SU-DHL-6 (cell line): ENCODE results near the gene CPB1.

Experiments used
- H2AFZ ChIP-seq: fragments of 200-600 bp; sonication (generic); 2 replicates; pipeline ENCODE4 v1.6.1; 2014; ENCODE audit warnings: low read depth, mild to moderate bottlenecking, moderate library complexity, mixed read lengths, antibody characterized with exemption, low read length; ENCODE audit not compliant: severe bottlenecking
- H3F3A ChIP-seq: fragments of 200-600 bp; shearing (Covaris generic); 2 replicates; pipeline ENCODE4 v1.6.0; 2016; ENCODE audit warnings: antibody characterized with exemption, mild to moderate bottlenecking; ENCODE audit not compliant: insufficient read depth
- H3K27ac ChIP-seq: fragments of 200-600 bp; sonication (generic); 2 replicates; pipeline ENCODE4 v1.5.1; 2016; ENCODE audit warnings: low read depth, mild to moderate bottlenecking, low read length, moderate library complexity, mixed read lengths
- H3K27me3 ChIP-seq: fragments of 200-600 bp; sonication (generic), shearing (Covaris generic); 2 replicates; pipeline ENCODE4 v1.6.0; 2014; ENCODE audit warnings: mild to moderate bottlenecking, low read length
- H3K36me3 ChIP-seq: fragments of 200-600 bp; sonication (generic); 2 replicates; pipeline ENCODE4 v1.6.1; 2014; ENCODE audit warnings: mild to moderate bottlenecking, low read length, mixed read lengths
- H3K4me2 ChIP-seq: fragments of 300-600, 200-600 bp; shearing (Covaris generic), sonication (generic); 2 replicates; pipeline ENCODE4 v1.6.0; 2014; ENCODE audit warnings: low read length, low read depth, mild to moderate bottlenecking; ENCODE audit not compliant: poor library complexity, severe bottlenecking
- H3K4me3 ChIP-seq: fragments of 200-600 bp; sonication (generic); 2 replicates; pipeline ENCODE4 v1.5.1; 2014; ENCODE audit warnings: antibody characterized with exemption, low read length, mild to moderate bottlenecking, mixed read lengths; ENCODE audit not compliant: insufficient read depth, poor library complexity, severe bottlenecking
- H3K79me2 ChIP-seq: fragments of 200-600 bp; sonication (generic); 2 replicates; pipeline ENCODE4 v1.6.1; 2014; ENCODE audit warnings: mild to moderate bottlenecking, low read length, moderate library complexity; ENCODE audit not compliant: insufficient read depth
- H3K9ac ChIP-seq: fragments of 200-600 bp; sonication (generic); 2 replicates; pipeline ENCODE4 v1.7.0; 2014; ENCODE audit warnings: mild to moderate bottlenecking, low read length
- H3K9me2 ChIP-seq: fragments of 200-600 bp; sonication (generic); replicated peaks from 2 replicates; pipeline ENCODE4 v1.6.1; 2014; ENCODE audit warnings: low read length; ENCODE audit not compliant: insufficient read depth
- H3K9me3 ChIP-seq: fragments of 200-600 bp; sonication (generic); 2 replicates; pipeline ENCODE4 v1.6.1; 2014; ENCODE audit warnings: low read length, mixed read lengths; ENCODE audit not compliant: insufficient read depth
- H4K20me1 ChIP-seq: fragments of 200-600 bp; sonication (generic); 2 replicates; pipeline ENCODE4 v1.6.1; 2014; ENCODE audit warnings: low read depth, mild to moderate bottlenecking, antibody characterized with exemption, low read length, moderate library complexity, mixed read lengths
- EZH2phosphoT487 ChIP-seq: fragments of 200-600 bp; sonication (generic), shearing (Covaris generic); conservative IDR thresholded peaks from 2 replicates; pipeline ENCODE4 v1.6.1; 2018; ENCODE audit warnings: mild to moderate bottlenecking, antibody characterized with exemption, low read length, moderate library complexity, mixed read lengths
- TF ChIP-seq, protein P1 (sequence below): fragments of 200-600 bp; sonication (generic); IDR thresholded peaks from one replicate; pipeline ENCODE4 v1.5.1; 2017; ENCODE audit warnings: antibody characterized with exemption, mild to moderate bottlenecking, low read length, moderate library complexity; ENCODE audit not compliant: insufficient read depth, poor library complexity, severe bottlenecking

CPB1 gene

DNA sequence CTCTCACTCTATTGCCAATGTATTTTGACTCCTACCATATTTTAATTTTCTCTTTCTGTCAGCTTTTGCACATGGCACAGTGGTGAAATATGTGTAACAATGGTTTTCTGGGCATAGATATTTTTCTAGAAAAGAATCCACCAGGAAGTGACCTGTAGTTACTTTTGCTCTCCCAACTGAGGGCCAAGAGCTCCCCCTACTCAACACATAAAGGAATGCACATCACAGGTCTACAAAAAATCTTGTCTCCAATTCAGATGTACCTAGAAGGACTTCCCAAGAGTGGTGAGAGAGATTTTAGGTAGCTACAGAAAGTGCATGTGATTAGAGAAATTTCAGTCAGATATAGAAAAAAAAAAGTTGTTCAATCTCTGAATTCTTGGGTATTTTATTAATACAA is 53.1 kb downstream of the CPB1 start:
- H3K9me2 ChIP-seq: no peaks in the 10 kb centered on the region
- TF ChIP-seq, protein P1, sequence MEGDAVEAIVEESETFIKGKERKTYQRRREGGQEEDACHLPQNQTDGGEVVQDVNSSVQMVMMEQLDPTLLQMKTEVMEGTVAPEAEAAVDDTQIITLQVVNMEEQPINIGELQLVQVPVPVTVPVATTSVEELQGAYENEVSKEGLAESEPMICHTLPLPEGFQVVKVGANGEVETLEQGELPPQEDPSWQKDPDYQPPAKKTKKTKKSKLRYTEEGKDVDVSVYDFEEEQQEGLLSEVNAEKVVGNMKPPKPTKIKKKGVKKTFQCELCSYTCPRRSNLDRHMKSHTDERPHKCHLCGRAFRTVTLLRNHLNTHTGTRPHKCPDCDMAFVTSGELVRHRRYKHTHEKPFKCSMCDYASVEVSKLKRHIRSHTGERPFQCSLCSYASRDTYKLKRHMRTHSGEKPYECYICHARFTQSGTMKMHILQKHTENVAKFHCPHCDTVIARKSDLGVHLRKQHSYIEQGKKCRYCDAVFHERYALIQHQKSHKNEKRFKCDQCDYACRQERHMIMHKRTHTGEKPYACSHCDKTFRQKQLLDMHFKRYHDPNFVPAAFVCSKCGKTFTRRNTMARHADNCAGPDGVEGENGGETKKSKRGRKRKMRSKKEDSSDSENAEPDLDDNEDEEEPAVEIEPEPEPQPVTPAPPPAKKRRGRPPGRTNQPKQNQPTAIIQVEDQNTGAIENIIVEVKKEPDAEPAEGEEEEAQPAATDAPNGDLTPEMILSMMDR: no peak
- no peak for TF ChIP-seq EZH2phosphoT487
- H4K20me1 ChIP-seq: no peaks in the 10 kb centered on the region; the same call in 1 of the 2 replicates
- H3K79me2 ChIP-seq: no peaks in the 10 kb centered on the region
- no peak overlapping the region for H3K9ac ChIP-seq
- H2AFZ ChIP-seq: no peak overlapping the region
- H3K4me3 ChIP-seq: no peak overlapping the region
- no peaks in the 10 kb centered on the region for H3K27me3 ChIP-seq
- H3K9me3 ChIP-seq: no peaks in the 10 kb centered on the region
- no peak overlapping the region for H3K4me2 ChIP-seq
- no peaks in the 10 kb centered on the region for H3F3A ChIP-seq
- no peaks in the 10 kb centered on the region for H3K36me3 ChIP-seq
- H3K27ac ChIP-seq: no peak overlapping the region

DNA sequence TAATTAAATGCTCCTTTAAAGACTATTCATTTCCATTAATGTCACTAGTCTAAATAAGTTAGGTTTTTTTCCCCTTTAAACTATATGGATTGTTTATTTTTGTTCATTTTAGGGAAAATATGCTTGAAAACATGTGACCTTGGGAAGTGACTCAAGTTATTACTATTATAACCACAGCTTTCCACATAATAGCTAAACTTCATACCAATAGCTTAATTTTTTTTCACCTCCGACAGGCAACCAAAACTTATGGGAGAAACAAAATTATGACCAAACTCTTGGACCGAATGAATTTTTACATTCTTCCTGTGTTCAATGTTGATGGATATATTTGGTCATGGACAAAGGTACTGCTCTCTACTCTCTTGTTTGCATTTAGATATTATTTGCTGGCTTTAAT is 53.7 kb downstream of the CPB1 start:
- H3K36me3 ChIP-seq: no peaks in the 10 kb centered on the region
- no peak overlapping the region for H3K4me2 ChIP-seq
- no peaks in the 10 kb centered on the region for H3K27me3 ChIP-seq
- no peak overlapping the region for H2AFZ ChIP-seq
- no peak overlapping the region for H3K4me3 ChIP-seq
- H3K79me2 ChIP-seq: no peaks in the 10 kb centered on the region
- no peak overlapping the region for H3K27ac ChIP-seq
- no peaks in the 10 kb centered on the region for H3F3A ChIP-seq
- H4K20me1 ChIP-seq: no peaks in the 10 kb centered on the region; the same call in 1 of the 2 replicates
- H3K9me3 ChIP-seq: no peaks in the 10 kb centered on the region
- H3K9ac ChIP-seq: no peak overlapping the region
- no peaks in the 10 kb centered on the region for H3K9me2 ChIP-seq
- no peak for TF ChIP-seq EZH2phosphoT487
- TF ChIP-seq, protein P1: no peak

DNA sequence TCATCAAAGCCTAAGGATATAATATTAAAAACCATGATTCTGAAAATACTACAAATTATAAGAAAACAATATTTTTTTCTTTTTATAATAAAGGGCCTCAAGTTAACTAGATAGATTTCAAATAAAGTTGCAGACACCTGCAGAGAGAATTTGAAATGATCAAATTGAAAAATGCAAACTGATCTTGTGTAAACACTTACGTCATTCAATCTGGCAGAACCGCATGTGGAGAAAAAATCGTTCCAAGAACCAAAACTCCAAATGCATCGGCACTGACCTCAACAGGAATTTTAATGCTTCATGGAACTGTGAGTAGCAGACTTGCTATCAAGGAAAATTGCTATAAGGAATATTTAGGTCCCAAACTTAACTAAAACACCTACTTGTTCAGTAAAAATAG is 54.7 kb downstream of the CPB1 start:
- Histone ChIP-seq H3K27me3 (no peaks in the 10 kb centered on the region), H2AFZ (no peak overlapping the region), H3K27ac (no peak overlapping the region), H3K9me3 (no peaks in the 10 kb centered on the region), H3K9me2 (no peaks in the 10 kb centered on the region), H4K20me1 (no peaks in the 10 kb centered on the region; the same call in 1 of the 2 replicates), H3F3A (no peaks in the 10 kb centered on the region), H3K4me3 (no peak overlapping the region), H3K9ac (no peak overlapping the region), H3K79me2 (no peaks in the 10 kb centered on the region), H3K36me3 (no peaks in the 10 kb centered on the region), H3K4me2 (no peak overlapping the region)
- TF ChIP-seq, protein P1: no peak
- TF ChIP-seq EZH2phosphoT487: no peak
